HG02981 (cell line): ENCODE data around the gene TNFRSF14.
A peak's percentile ranks its signal among the peaks of the same experiment; 100 is the strongest.

Experiments used
- ATAC-seq: cut with Tn5 transposase; IDR thresholded peaks from one replicate; pipeline ENCODE4 v1.9.1; 2021; ENCODE audit warnings: mild to moderate bottlenecking, moderate library complexity; ENCODE audit not compliant: unreplicated experiment

Gene TNFRSF14

DNA sequence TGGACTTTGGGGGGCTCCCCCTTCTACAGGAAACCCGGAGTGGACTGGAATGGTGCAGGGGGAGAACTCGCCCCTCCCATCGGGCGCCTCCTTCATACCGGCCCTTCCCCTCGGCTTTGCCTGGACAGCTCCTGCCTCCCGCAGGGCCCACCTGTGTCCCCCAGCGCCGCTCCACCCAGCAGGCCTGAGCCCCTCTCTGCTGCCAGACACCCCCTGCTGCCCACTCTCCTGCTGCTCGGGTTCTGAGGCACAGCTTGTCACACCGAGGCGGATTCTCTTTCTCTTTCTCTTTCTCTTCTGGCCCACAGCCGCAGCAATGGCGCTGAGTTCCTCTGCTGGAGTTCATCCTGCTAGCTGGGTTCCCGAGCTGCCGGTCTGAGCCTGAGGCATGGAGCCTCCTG is at the start of gene TNFRSF14:
TNFRSF14 (plus strand) TSS at position 95 of the 401 bp plus-strand sequence; CDS start at position 389, 294 bp downstream.
- ATAC-seq: peak; percentile 33

DNA sequence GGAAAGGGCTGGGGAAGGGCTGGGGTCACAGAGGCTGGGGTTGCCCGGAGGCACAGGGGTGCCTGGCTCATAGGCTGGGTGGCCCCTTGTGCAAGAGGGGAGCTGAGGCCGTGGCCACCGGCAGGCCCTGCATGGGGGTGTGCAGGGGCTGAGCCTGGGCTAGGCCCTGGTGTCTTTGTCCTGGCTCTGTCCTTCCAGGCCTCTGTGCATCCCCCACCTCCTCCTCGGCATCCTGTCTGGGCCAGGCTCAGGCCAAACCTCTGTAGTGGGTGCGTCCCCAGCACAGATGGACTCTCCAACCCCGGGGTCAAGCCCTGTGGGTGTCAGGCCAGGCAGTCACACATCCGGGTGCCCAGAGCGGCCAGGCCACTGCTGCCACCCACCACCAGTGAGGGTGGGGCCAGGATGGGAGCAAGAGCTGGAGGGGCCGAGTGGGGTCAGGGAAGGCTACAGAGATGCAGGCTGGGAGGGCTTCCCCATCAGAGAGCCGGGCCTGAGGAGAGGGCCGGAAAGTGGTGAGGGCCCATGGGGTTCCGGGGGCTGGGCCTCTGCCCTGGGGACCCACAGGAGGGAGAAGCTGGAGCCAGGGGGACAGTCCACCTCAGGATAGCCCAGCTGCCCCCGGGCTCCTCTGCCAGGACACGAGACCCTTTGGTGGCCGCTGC is 49.1 kb upstream of the TNFRSF14 start:
- ATAC-seq: no peak

DNA sequence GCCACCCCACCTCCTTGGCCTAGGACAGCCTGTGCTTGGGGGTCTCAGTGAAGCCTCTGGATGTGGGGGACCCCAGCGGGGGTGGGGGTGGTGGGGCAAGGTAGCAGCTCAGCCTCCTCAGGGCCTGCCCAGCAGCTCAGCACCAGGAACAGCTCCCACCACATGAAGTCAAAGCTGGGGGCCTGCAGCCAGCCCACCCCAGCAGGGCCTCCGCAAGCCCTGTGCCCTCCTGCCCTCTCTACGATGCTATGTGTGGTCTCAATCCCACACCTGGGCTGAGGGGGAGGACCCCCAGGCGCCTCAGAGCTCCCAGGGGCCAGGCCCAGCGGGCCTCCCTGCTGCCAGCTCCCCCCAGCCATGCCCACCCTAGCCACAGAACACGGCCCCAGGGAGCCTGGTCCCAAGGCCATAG is 48.4 kb upstream of the TNFRSF14 start:
- ATAC-seq: no peak

DNA sequence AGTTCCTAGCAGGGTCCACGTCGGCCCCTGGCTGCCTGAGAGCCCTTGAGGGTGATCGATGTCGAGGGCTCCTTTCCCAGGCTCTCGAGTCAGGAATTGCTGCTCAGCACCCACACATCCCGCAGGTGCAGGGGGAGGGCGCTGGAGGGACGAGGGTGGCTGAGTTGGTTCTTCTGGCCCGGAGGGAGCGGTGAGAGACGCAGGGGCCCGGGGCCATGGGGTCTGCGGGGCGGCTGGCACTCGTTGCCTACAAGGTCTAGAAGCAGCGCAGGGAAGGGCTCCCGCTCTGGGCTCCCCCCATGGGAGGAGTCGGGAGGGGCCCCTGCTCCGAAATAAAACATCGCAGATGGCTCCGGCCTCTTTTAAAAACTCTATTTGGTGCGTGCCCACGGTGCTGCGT is 48.0 kb upstream of the TNFRSF14 start:
- no peak for ATAC-seq

DNA sequence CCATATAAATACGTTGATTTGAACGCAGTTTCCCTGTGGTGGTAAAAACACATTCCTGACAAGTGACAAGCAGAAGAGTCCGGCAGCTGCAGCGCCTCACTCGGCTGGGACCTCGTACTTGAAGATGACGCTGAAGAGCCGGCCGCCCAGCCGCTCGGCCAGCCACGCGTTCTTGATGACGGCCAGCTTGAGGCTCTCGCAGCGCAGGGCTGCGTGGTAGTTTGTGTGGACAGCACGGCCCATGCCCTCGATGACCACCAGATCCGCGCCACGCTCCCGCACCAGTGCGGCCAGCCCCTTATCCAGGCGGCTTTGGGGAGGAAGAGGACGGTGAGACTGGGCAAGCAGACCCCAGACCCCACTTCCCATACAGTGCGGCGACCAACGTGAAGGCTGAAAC is 47.4 kb upstream of the TNFRSF14 start:
- no peak for ATAC-seq

DNA sequence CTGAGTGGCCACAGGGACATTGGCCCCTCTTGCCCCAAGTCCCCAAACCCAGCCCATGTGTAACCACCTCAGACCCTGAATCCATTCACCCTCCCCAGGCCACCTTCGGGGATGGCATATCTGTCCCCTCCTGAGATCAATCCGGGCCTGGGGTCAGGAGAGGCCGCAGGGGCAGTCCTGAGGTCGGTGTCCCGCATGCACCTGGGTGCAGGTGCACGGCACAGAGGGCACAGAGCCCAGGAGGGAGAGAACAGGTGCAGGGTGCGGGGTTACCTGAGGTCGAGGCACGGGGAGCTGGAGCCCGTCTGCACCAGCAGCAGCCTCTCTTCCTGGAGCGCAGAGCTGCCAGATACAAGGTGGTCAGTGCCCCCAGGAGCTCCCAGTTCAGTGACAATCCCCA is 46.6 kb upstream of the TNFRSF14 start:
- no peak for ATAC-seq

DNA sequence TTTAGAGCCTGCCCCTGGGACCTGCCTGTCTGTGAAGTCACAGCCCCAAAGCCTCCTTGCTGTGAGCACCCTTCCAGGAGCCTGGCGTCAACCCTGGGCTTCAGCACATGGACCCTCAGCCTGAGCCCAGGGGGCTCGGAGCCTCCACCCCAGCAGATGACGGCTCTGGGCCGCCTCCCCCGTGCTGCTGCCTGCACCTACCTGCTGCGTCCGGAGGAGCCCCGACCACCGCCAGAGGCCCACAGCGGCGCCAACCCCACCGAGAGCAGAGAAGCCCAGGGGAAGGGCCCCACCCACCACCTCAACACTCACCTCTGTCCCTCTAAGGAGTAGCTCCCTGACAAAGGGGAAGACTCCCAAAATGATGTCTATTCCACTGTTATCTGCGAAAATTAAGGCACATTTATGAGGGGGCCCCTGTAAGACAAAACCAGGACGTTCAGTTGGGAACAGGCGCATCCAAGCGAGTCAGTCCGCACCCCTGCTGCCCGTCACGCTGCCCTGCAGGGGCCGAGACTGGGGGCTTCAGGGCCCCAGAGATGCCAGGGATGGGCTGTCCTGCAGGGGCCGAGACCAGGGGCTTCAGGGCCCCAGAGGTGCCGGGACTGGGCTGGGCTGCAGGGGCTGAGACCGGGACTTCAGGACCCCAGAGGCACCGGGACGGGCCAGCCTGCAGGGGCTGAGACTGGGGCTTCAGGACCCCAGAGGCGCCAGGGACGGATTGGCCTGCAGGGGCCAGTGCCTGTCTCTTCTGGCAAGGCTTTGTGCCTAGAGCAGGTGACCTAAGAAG is 45.6 kb upstream of the TNFRSF14 start:
- ATAC-seq: no peak

DNA sequence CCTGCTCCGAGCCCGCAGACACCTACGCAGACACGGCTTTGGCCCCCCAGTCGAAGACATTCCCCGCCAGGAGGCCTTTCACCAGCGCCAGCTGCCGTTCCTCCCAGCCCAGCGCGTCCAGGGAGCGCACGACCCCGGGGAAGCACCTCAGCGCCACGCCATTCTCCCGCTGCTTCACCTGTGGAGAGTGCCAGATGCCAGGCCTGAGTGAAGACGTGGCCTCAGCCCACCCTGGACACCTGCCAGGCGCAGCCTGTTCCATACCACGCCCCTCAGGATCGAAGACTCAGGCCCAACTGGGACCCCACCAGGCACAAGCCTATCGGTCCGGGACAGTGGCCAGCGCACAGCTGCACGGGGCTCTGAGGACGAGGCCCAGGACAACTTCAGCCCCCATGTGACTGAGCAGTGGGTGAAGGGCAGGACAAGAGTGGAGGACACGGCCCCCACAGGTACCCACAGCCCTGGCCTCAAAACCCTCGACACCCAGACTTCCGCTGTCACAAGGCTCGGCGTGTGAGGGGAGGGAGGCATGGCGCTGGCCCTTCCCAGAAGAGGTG is 43.2 kb upstream of the TNFRSF14 start:
- no peak for ATAC-seq

DNA sequence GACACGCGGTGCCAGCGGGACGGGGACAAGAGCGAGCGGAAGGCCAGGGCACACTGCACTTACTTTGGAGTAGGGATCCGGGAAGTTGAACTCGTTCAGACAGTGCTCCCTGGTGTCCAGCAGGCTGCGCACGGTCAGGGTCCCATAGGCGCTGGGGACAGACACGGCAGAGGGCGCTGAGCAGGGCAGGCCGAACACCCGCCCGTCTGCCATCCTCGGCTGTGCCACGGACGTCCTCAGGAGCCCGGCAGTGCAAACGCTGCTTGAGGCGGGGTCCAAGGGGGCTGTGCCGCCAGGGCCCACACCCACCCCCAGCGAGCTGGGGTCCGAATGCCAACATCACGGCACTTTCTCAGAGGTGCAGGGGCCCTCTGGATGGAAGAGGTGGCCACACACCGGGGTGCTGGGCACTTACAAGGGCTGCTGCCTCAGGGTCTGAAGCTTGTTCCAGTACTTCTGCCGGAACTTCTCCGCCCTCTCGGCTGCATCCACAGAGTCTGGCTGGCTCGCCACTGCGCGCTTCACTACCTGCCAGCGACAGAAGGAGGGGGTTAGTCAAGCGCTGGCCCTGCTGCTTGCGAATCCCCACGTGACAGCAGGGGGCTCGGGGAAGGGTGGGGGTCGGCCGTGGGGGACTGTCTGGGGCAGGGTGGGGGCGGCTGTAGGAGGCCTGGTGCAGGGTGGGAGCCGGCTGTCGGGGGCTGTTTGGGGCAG is 42.1 kb upstream of the TNFRSF14 start:
- no peak for ATAC-seq

DNA sequence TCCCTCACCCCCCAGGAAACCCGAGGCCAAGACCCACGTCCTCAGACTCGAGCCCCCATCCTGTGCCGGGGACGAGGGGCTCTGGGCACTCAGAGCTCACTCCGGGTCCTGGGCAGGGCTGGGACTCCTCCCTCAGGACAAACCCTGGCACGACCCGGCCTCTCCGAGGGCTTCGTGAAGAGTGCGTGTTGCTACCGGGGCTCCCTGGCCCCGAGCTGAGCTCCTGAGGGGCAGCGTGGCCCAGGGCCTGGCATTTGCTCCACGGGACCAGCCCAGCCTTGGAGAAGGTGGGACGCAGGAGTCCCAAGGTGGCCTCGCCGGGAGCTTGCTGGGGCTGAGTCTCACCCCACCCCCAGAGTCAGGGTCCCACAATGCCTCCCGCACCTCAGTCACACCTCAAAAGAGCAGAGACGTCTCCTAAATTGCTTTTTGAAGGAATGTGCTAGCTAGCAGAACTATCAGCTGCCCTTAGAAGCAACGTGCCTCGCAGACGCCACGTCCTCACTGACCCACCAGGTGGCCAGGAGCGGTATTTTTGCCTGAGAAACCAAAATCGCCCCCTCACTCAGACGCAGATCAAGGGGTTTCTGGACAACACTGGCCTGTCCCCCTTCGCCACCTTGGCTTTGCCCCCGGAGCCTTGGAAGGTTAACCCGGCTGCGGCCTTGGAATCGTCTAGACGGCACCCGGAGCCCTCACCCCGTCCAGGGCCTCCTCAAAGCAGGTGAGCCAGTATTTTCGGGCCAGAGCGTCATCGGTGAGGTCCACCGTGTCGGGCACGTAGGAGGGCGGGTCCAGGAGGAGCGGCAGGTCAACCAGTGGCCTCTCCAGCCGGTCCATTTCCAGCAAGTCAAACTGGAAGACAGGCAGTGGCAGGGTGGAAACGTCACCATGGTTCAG is 41.1 kb upstream of the TNFRSF14 start:
- no peak for ATAC-seq

DNA sequence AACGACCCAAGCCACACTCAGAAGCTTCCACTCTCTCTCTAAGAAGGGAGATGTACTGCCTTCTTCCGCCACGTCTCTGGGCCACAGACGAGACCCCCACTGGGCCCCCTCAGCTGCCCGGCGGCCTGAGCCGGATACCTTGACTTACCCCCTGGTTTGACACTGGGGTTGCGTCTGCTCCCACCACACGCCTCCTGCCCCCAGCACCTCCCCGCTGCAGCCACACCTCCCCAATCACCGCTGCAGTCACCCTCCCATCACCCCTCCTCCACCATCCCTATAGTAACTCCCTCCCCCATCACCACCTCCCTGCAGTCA is 40.4 kb upstream of the TNFRSF14 start:
- no peak for ATAC-seq

DNA sequence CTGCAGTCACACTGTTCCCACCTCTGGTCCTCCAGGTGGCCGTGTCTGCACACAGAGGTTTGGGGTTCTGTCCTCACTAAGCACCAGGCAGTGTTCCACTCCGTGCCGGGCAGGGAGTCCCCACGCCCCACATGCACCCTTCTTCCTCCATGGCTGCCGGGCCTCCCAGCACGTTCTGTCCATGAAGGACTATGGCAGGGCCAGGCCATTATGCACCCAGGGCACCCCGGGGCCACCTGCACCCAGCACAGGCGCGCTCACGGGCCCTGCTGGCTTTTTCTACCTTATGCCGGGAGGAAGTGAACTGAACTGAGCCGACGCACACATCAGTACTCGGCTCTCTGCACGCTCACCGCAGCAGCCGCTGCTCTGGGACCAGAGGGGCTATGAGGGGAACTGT is 40.0 kb upstream of the TNFRSF14 start:
- ATAC-seq: no peak

DNA sequence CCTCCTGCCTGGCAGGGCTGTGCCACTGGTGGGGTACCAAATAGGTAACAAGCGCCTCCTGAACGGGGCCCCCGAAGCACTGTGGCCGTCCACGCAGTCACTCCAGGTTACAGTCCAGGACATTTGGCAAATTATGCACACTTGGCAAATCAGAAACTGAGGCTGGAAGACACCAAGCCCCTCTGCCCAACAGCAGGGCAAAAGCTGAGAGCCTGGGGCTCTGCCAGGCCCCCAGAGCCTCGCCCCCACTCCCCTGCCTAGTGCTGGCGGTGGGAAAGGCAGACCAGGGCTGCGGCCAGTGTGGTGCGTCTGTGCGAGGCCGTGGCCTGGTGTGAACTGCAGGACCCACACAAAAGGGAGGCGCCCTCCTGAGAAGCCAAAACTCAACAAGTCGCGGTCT is 39.2 kb upstream of the TNFRSF14 start:
- ATAC-seq: no peak

DNA sequence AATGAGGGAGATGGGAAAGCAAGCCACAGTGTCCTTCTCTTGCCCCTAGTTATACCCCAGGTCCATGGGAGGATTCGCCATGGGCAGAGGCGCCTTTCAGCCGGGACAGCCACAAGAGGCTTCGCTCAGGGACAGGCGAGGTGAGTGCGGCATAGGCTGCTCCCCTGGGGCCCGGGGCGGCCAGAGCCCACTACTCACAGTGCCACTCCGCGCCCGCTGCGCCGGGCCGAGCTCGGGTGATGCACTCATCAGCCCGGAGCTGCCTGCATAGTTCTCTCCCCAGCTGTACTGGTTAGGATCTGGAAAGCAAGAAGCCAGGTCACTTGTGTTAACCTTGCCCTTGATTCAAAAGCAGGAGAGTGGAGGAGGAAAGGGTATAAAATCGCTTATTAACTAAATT is 38.2 kb upstream of the TNFRSF14 start:
- ATAC-seq: no peak

DNA sequence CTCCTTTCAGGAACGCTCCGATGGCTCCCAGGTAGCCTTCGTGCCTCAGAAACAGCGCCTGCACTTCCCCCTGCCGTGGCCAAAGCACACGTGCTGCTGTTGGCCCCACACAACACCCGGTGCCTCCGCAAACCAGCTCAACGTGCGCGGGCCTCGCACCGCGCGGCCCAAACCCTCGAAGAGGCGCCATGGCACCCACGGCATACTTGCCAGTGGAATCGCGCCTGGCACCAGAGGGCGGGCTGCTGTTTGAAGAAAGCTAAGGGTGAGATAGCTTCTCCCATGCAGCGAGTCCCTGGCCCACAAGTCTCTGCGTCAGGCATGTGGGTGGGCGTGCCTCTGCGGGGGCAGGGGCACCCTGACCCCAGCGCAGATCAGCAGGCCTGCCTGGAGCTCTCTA is 37.6 kb upstream of the TNFRSF14 start:
- no peak for ATAC-seq

DNA sequence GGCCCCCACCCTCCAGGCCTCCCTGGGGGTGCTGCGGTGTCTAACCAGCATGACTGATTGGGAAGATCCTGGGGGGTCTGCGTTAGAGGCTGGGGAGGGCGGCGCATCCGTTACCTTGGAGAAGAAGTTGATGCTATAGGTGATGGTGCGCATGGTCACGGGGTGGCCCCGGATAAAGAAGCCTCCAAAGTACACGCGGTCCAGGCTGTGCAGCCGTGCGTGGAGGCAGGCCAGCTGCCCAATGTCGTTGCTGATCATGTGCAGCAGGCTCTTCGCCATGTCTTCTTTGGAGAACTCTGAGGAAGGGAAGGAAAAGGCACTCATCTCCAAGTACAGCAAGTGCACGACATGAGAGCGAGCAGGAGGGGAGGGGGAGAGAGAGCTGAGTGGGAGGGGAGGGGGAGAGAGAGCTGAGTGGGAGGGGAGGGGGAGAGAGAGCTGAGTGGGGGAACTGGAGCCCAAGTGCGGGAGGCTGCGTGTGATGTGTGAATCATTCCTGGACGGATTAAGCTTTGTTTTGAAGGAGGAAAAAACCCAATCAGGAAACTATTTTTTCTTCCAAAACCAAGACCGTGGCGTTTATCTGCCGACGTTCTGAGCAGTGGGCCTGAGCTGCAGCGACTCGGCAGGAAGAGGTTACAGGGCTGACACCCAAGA is 37.0 kb upstream of the TNFRSF14 start:
- ATAC-seq: no peak

DNA sequence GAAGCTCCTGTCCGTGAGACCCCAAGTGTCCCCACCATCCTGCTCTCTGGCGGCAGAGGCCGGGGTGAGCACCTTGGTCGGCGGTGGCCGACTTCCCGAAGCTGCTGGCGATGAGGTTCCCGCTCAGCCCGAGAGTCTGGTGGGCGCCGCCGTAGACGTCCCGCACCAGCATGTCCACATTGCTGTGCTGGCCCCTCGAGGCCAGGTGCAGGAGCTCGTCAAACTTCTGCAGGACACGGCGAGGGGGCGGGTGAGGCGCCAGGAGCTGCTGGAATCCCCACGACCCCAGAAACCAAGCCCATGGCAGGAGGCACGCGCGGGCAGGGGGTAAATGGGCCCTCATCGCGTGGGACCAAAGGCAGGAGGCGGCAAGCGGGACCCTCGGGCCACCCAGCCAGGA is 36.4 kb upstream of the TNFRSF14 start:
- no peak for ATAC-seq

DNA sequence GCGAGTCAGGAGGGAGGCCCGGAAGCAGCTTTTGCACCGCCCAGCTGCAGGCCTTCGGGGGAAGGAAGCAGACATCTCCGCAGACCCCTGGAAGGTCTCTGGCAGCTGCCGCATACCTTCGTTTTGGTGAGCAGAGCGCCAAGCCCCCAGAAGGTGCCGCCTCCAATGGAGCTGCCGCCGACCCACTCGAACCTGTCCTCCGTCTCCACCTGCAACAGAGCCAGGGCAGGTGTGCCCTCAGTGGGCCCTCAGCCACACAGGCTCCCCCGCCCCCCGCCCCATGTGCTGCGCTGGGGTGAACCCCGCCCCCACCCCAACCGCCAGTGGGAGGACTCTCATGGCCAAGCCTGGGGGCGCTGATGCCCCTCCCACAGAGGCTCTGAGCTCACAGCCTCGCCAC is 36.0 kb upstream of the TNFRSF14 start:
- no peak for ATAC-seq

DNA sequence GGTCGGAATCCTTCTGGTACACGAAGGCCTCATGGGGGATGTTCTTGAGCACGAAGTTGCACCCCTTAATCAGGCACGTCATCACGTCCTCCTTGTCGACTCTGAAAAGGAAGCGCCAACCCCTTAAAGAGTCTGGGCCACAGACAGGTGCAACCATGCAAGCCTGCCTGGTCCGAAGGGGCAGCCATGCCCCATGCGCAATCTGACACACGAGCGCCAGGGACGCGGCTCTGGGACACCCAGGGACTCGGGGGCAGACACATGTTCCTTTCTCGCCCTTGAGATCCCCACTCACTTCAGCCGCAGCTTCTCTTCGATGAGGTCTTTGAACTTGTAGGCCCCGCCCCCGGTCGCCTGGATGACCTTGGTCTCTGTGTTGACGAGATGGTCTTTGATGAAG is 35.4 kb upstream of the TNFRSF14 start:
- no peak for ATAC-seq

DNA sequence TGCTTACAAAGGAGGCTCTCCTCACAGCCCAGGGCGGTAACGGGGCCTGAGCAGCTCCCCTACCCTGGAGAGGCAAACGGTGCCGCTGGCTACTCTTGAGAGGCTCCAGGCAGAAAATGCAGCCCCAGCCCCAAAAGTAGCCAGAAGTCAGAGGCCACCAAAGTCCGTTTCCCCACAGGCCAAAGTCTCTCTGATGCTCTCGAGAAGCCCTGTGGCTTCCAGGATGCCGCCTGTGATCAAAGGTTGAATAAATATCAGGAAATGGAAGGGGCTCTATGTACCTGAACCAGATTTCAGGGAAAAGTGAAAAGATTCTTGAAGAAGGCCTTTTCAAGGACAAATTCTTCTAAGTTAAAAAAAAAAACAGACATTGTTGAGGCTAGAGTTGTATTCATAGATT is 33.9 kb upstream of the TNFRSF14 start:
- ATAC-seq: no peak
